ENCODE results near the gene FZD7.

The FZD7 gene

DNA sequence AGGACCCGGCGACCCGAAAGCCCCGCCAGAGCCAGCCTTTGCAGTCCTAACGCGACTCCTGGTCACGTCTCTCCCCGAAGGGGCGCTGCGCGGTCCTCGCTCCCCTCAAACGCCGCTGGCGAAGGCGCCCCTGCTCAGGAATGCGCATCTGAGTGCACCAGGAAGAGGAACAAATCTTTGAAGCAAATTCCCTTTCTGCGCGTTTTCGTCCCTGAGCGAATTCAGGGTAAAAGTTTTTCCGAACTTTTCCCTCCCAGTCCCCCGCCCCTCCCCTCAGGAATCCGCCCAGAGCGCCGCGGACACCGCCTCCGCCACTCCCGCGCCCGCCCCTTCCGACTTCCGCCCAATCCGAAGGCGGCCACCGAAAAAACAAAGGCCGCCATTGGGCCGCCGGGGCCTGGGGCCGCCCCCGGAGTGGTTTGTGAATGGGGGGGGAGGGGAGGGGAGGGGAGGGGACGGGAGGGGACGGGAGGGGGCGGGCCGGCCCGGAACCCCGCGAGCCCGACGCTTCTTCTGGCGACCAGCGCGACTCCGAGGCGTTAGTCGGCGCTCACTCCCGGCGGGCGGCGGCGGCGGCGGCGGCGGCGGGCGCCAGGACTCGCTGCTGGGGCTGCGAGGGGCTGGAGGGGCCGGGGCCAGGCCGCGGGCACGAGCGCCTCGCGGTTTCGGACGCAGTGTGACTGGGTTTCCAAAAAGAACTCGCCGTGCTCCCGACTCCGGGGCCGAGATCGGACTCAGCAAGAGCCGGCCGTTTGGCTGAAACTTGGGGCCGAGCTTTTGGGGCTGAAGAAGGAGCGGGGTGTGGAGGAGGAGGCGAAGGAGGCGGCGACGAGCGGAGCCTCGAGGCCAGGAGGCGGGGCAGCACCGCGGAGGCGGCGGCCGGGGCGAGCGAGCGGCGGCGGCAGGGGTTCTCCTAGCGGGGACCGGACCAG lies at the start of gene FZD7:
Gene FZD7 (plus strand): TSS at position 539 of the 932 bp plus-strand sequence. CDS start 793 bp downstream, outside the sequence.
- TF ChIP-seq CTCF (IDR thresholded peaks at IDR 0.05), result no peak
- Histone ChIP-seq H3K27me3 (peaks cover 96% of the 10 kb centered on the region), H3K4me1 (ENCODE audit: control insufficient read depth in 1 of 2, insufficient read depth in 1 of 2, low read depth in 1 of 2, low read length in 1 of 2) (peaks cover 25 to 28% of the 10 kb centered on the region in 2 experiments), H3K9me3 (no peaks in the 10 kb centered on the region), H3K4me3 (ENCODE audit: low read depth in 1 of 2, low read length in 1 of 2) (peak within 1 kb of the TSS; percentile 74 to 82), H3K27ac (peak within 1 kb of the TSS; percentile 42), H3K36me3 (no peaks in the 10 kb centered on the region)

DNA sequence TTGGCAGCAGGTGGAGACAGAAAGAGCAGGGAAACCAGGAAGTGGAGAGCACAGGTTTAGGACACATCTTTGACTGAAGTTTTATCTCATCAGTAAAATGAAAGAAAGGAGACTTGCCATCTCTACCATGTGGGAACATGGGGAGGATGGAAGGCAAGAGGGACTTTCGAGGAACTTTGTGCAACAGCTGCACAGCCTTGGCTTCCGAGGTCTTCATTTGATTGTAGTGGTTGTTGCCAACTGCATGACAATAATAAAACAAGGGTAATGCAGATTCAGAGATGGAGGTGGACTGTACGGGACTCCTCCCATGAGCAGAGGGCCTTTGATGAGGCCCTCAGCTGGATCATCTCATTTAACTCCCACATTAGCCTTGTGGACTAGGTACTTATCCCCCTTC lies 49.3 kb upstream of the FZD7 start:
- H3K27me3 ChIP-seq, result no peaks in the 10 kb centered on the region
- H3K27ac ChIP-seq, result no peak overlapping the region
- no peak overlapping the region for H3K4me3 ChIP-seq (ENCODE audit: low read depth in 1 of 2, low read length in 1 of 2)
- no peaks in the 10 kb centered on the region for H3K9me3 ChIP-seq
- H3K4me1 ChIP-seq (ENCODE audit: control insufficient read depth in 1 of 2, insufficient read depth in 1 of 2, low read depth in 1 of 2, low read length in 1 of 2), result no peaks in the 10 kb centered on the region
- no peak for TF ChIP-seq CTCF (IDR thresholded peaks at IDR 0.05)
- no peaks in the 10 kb centered on the region for H3K36me3 ChIP-seq

GRCh38 chr2:201984800-201985525 lies 48.7 kb upstream of the FZD7 start:
- no peak overlapping the region for H3K27ac ChIP-seq
- H3K4me1 ChIP-seq (ENCODE audit: control insufficient read depth in 1 of 2, insufficient read depth in 1 of 2, low read depth in 1 of 2, low read length in 1 of 2), result no peaks in the 10 kb centered on the region
- H3K36me3 ChIP-seq, result no peaks in the 10 kb centered on the region
- no peak for TF ChIP-seq CTCF (IDR thresholded peaks at IDR 0.05)
- H3K9me3 ChIP-seq, result no peaks in the 10 kb centered on the region
- no peaks in the 10 kb centered on the region for H3K27me3 ChIP-seq
- no peak overlapping the region for H3K4me3 ChIP-seq (ENCODE audit: low read depth in 1 of 2, low read length in 1 of 2)

DNA sequence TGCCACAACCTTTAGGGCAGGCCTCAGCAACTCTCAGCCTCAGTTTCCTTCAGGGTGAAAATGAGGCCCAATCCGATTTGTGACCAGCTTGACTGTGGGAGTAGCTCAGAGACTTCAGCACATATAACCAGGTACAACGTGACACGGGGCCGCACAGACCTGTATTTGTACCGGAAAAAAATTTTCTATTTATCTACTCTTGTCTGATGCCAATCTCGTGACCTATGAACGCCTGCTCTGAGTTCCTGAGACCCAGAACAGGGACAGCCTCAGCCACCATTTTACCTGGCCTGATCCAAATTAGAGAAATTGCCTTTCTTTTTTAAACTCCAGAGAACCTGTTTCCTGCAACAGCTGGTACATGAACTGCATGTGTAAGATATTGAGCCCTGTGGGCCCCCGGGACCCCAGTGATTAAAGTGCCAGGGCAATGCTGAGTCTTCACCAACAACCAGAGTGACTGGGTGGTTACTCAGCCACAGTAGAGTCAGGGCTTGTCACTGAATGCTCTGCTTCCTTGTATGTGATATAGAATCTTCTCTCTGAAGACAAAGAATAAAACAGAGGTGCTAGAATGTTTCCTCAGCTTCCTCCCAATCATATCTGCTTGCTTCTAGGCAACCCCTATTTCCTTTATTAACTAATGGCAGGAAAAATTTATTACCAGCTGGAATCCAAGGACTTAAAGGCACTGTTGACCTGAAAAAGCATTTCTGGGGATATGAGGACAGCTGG lies 47.8 kb upstream of the FZD7 start:
- Histone ChIP-seq H3K27ac (no peak overlapping the region), H3K4me3 (ENCODE audit: low read depth in 1 of 2, low read length in 1 of 2) (no peak overlapping the region), H3K27me3 (no peaks in the 10 kb centered on the region), H3K4me1 (ENCODE audit: control insufficient read depth in 1 of 2, insufficient read depth in 1 of 2, low read depth in 1 of 2, low read length in 1 of 2) (no peaks in the 10 kb centered on the region), H3K9me3 (no peaks in the 10 kb centered on the region), H3K36me3 (no peaks in the 10 kb centered on the region)
- TF ChIP-seq CTCF (IDR thresholded peaks at IDR 0.05), result no peak

- Histone ChIP-seq H3K27me3 (no peaks in the 10 kb centered on the region), H3K4me1 (ENCODE audit: control insufficient read depth in 1 of 2, insufficient read depth in 1 of 2, low read depth in 1 of 2, low read length in 1 of 2) (no peaks in the 10 kb centered on the region), H3K36me3 (no peaks in the 10 kb centered on the region), H3K27ac (no peak overlapping the region), H3K9me3 (no peaks in the 10 kb centered on the region), H3K4me3 (ENCODE audit: low read depth in 1 of 2, low read length in 1 of 2) (no peak overlapping the region)
- TF ChIP-seq CTCF (IDR thresholded peaks at IDR 0.05), result no peak
Observed at GRCh38 chr2:201986463-201986735, 47.3 kb upstream of the FZD7 start.

Data from neutrophil (primary cell).